HepG2 (cell line): ENCODE data around the gene NNAT. TPM values are rescaled to one million over a fixed set of nuclear protein-coding genes. Genes with fewer than 3 reads are reported as not detected.

ENCODE experiments used
- E2F2 ChIP-seq: sonication (generic); formaldehyde crosslinking; IDR thresholded peaks from 2 replicates; pipeline ENCODE4 v1.4.0; 2020; ENCODE audit warnings: missing genetic modification reagents, borderline replicate concordance
- FOXM1 ChIP-seq: sonication (generic); formaldehyde crosslinking; IDR thresholded peaks from 2 replicates; pipeline ENCODE4 v1.5.0; 2020; ENCODE audit warnings: missing genetic modification reagents
- GMEB1 ChIP-seq: sonication (generic); formaldehyde crosslinking; IDR thresholded peaks from 2 replicates; pipeline ENCODE4 v1.5.1; 2020; ENCODE audit warnings: missing genetic modification reagents, mild to moderate bottlenecking, borderline replicate concordance
- GPBP1L1 ChIP-seq: sonication (generic); formaldehyde crosslinking; IDR thresholded peaks from 2 replicates; pipeline ENCODE4 v1.5.0; 2020; ENCODE audit warnings: mild to moderate bottlenecking, missing genetic modification reagents
- MAFK ChIP-seq, 2 experiments: IDR thresholded peaks in 1 of 2; conservative IDR thresholded peaks in 1 of 2; 2 replicates each; pipeline ENCODE4 v1.6.1; 2011; ENCODE audit warnings: improper control_type of control experiment in 2 of 2, low read length in 2 of 2
- MIER3 ChIP-seq: IDR thresholded peaks from 2 replicates; pipeline ENCODE4 v1.6.1; 2016; ENCODE audit warnings: missing compliant biosample characterization, borderline replicate concordance
- NFAT5 ChIP-seq: sonication (generic); formaldehyde crosslinking; IDR thresholded peaks from 2 replicates; pipeline ENCODE4 v1.4.0; 2020; ENCODE audit warnings: missing genetic modification reagents
- REST ChIP-seq, 2 experiments: IDR thresholded peaks; 2 replicates each; pipeline ENCODE4 v1.6.1; 2011 to 2012; ENCODE audit warnings: low read length in 2 of 2, borderline replicate concordance in 1 of 2, low read depth in 1 of 2, mild to moderate bottlenecking in 1 of 2, moderate library complexity in 1 of 2
- RXRB ChIP-seq: IDR thresholded peaks from 2 replicates; pipeline ENCODE4 v1.6.1; 2016; ENCODE audit warnings: borderline replicate concordance, missing genetic modification reagents, missing compliant biosample characterization
- SMAD3 ChIP-seq: sonication (generic); formaldehyde crosslinking; IDR thresholded peaks from 2 replicates; pipeline ENCODE4 v1.4.0; 2020; ENCODE audit warnings: missing genetic modification reagents
- ZNF335 ChIP-seq: sonication (generic); formaldehyde crosslinking; IDR thresholded peaks from 2 replicates; pipeline ENCODE4 v1.4.0; 2020; ENCODE audit warnings: missing genetic modification reagents
- ZNF576 ChIP-seq: sonication (generic); formaldehyde crosslinking; IDR thresholded peaks from 2 replicates; pipeline ENCODE4 v1.4.0; 2020; ENCODE audit warnings: mild to moderate bottlenecking, missing genetic modification reagents
- ZNF589 ChIP-seq: sonication (generic); formaldehyde crosslinking; conservative IDR thresholded peaks from 2 replicates; pipeline ENCODE4 v1.8.0; 2022; ENCODE audit warnings: mild to moderate bottlenecking, moderate library complexity, missing genetic modification reagents
- ZSCAN21 ChIP-seq: sonication (generic); formaldehyde crosslinking; IDR thresholded peaks from 2 replicates; pipeline ENCODE4 v1.8.0; 2022; ENCODE audit warnings: mild to moderate bottlenecking, missing genetic modification reagents, moderate library complexity, borderline replicate concordance
- polyA plus RNA-seq, 8 experiments: library from polyadenylated mRNA; depleted of rRNA in 3 of 8; stranded (reverse) in 7 of 8; unstranded in 1 of 8; fragments of >200 nt; fragmentation: Illumina TruSeq in 4 of 8; extraction: Trizol in 4 of 8; gene quantifications; 2 replicates each; pipeline versions ENCODE4 v1.2.1 to v1.2.3, GENCODE V29; 2011 to 2016; ENCODE audit warnings: low read depth in 4 of 8, missing spikeins in 1 of 8, mixed read lengths in 1 of 8; ENCODE audit not compliant: insufficient read depth in 1 of 8
- total RNA-seq, 5 experiments: library from RNA; depleted of rRNA; stranded (reverse); fragments of >200 nt; fragmentation: Illumina TruSeq; extraction: Trizol; gene quantifications; 2 replicates each; pipeline ENCODE4 v1.2.3, GENCODE V29; 2016; ENCODE audit warnings: low read depth in 1 of 5

NNAT gene
- total and polyA plus RNA-seq, 2 of the 13 experiments (the other 11 are each of a cell fraction or from before 2014, with no cell fraction given) = not detected

GRCh38 chr20:37564388-37565133, 43.5 kb downstream of the NNAT start (continued):
- no peak for TF ChIP-seq NFAT5
- no peak for TF ChIP-seq ZNF589 (CRISPR knock-in tag)
- no peak for TF ChIP-seq GMEB1 (CRISPR knock-in tag)
- no peak for TF ChIP-seq ZSCAN21 (CRISPR knock-in tag)
- no peak for TF ChIP-seq MIER3 (CRISPR knock-in tag)
- TF ChIP-seq E2F2 (CRISPR knock-in tag) = no peak
- TF ChIP-seq RXRB (CRISPR knock-in tag) = 0 out of 2 replicates have a peak, but pooled peaks have one; percentile 44
- no peak; a peak in 1 of 4 replicates for TF ChIP-seq REST (IDR thresholded peaks at IDR 0.05; ENCODE audit: borderline replicate concordance in 1 of 2, low read depth in 1 of 2, low read length in 2 of 2)
- TF ChIP-seq FOXM1 (CRISPR knock-in tag) = no peak
- TF ChIP-seq GPBP1L1 (CRISPR knock-in tag) = no peak
- no peak for TF ChIP-seq ZNF335 (CRISPR knock-in tag)
- TF ChIP-seq MAFK (conservative IDR thresholded peaks at IDR 0.05 in 1 of 2, IDR thresholded peaks at IDR 0.05 in 1 of 2; ENCODE audit: low read length in 2 of 2) = no peak
- peak; percentile 58; the same call in 1 of the 2 replicates for TF ChIP-seq SMAD3 (CRISPR knock-in tag)
- TF ChIP-seq ZNF576 (CRISPR knock-in tag) = no peak
